ENCODE measurements around the gene CLCN6. TPM values are rescaled to one million over a fixed set of nuclear protein-coding genes. Genes with fewer than 3 reads are reported as not detected.
A peak's percentile ranks its signal among the peaks of the same experiment; 100 is the strongest.

The CLCN6 gene
- total RNA-seq, 1 donor = 21.0 TPM

DNA sequence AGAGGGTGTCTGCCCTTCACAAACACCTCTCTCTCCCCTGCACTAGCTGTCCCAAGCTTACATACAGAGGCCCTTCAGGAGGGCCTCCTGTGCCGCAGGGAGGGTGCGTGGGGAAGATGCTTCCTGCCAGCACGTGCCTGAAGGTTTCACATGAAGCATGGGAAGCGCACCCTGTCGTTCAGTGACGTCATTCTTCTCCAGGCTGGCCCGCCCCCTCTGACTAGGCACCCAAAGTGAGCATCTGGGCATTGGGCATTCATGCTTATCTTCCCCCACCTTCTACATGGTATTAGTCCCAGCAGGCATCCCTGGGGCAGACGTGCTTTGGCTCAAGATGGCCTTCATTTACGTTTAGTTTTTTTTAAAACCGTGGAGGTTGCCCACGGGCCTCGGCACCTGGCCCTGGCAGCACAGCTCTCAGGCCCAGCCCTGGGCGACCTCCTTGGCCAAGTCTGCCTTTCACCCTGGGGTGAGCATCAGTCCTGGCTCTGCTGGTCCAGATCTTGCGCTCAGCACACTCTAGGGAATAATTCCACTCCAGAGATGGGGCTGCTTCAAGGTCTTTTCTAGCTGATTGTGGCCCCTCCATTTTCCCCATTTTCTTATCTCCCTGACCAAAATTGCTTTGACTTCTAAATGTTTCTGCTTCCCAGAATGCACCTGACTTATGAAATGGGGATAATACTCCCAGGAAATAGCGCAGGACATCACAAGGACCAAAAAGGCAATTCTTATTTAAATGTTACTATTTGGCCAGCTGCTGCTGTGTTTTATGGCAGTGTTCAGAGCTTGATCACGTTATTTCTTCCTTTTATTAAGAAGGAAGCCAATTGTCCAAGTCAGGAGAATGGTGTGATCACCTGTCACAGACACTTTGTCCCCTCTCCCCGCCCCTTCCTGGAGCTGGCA is 35.5 kb downstream of the CLCN6 start:
- H3K4me3 ChIP-seq (ENCODE audit: insufficient read depth, low read length) = no peak overlapping the region
- TF ChIP-seq CTCF (IDR thresholded peaks at IDR 0.05; ENCODE audit: extremely low read depth, low read depth, low read length) = no peak
- no peaks in the 10 kb centered on the region for H3K27me3 ChIP-seq (ENCODE audit: insufficient read depth, low read length)
- H4K20me1 ChIP-seq (ENCODE audit: insufficient read depth, low read length) = peaks cover 17% of the 10 kb centered on the region
- H3K79me2 ChIP-seq (ENCODE audit: insufficient read depth, low read length) = no peaks in the 10 kb centered on the region
- no peak for DNase-seq (ENCODE audit: insufficient read length, low spot score, missing footprints)
- H2AFZ ChIP-seq (ENCODE audit: low read length) = no peak overlapping the region
- peaks cover 78% of the 10 kb centered on the region for H3K36me3 ChIP-seq (ENCODE audit: insufficient read depth, low read length)
- H3K27ac ChIP-seq (ENCODE audit: low read depth, low read length) = no peak overlapping the region
- H3K4me1 ChIP-seq (ENCODE audit: insufficient read depth, low read length) = no peaks in the 10 kb centered on the region
- H3K9me3 ChIP-seq (ENCODE audit: low read depth, low read length) = no peaks in the 10 kb centered on the region
- H3K4me2 ChIP-seq (ENCODE audit: insufficient read depth, low read length) = no peak overlapping the region

DNA sequence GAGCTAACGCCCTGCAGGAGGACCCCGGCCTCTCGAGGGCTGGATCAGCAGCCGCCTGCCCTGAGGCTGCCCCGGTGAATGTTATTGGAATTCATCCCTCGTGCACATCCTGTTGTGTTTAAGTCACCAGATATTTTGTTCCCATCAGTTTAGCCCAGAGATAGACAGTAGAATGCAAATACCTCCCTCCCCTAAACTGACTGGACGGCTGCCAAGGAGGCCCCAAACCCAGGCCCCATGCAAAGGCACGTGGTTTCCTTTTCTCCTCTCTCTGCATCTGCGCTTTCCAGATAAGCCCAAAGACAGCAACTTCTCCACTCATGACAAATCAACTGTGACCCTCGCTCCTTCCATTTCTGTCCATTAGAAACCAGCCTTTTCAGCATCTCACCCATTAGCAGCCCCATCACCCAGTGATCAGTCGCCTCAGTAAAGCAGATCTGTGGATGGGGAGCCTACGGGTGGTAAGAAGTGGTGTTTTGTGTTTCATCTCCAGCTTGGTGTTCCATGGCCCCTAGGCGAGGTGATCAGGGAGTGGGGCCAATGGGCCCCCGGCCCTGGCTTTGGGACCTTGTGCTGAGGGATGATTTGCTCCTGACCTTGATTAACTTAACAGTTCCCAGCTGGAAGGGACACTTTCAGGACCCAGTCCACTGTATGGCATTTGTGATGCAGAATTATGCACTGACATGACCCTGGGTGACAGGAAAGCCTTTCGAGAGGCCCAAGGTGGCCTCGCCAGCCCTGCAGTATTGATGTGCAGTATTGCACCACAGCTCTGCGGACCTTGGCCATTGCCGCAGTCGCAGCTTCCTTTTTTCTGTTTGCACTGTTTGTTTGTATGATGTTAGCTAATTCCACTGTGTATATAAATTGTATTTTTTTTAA is 36.4 kb downstream of the CLCN6 start:
- H4K20me1 ChIP-seq (ENCODE audit: insufficient read depth, low read length) = peaks cover 21% of the 10 kb centered on the region

GRCh38 chr1:11845641-11846335 is 39.8 kb downstream of the CLCN6 start:
- peak; percentile 85 for DNase-seq (ENCODE audit: insufficient read length, low spot score, missing footprints)
- H3K9me3 ChIP-seq (ENCODE audit: low read depth, low read length) = no peaks in the 10 kb centered on the region
- no peak overlapping the region for H3K4me3 ChIP-seq (ENCODE audit: insufficient read depth, low read length)
- H2AFZ ChIP-seq (ENCODE audit: low read length) = no peak overlapping the region
- peaks cover 40% of the 10 kb centered on the region for H3K36me3 ChIP-seq (ENCODE audit: insufficient read depth, low read length)
- H3K4me1 ChIP-seq (ENCODE audit: insufficient read depth, low read length) = no peaks in the 10 kb centered on the region
- no peaks in the 10 kb centered on the region for H3K79me2 ChIP-seq (ENCODE audit: insufficient read depth, low read length)
- TF ChIP-seq CTCF (IDR thresholded peaks at IDR 0.05; ENCODE audit: extremely low read depth, low read depth, low read length) = no peak
- no peak overlapping the region for H3K4me2 ChIP-seq (ENCODE audit: insufficient read depth, low read length)
- H3K27ac ChIP-seq (ENCODE audit: low read depth, low read length) = no peak overlapping the region
- no peaks in the 10 kb centered on the region for H3K27me3 ChIP-seq (ENCODE audit: insufficient read depth, low read length)
- peaks cover 13% of the 10 kb centered on the region for H4K20me1 ChIP-seq (ENCODE audit: insufficient read depth, low read length)

More for the DNA sequence above, 36.4 kb downstream of the CLCN6 start:
- Histone ChIP-seq H3K27me3 (ENCODE audit: insufficient read depth, low read length) (no peaks in the 10 kb centered on the region), H3K79me2 (ENCODE audit: insufficient read depth, low read length) (no peaks in the 10 kb centered on the region), H3K36me3 (ENCODE audit: insufficient read depth, low read length) (peaks cover 71% of the 10 kb centered on the region), H3K27ac (ENCODE audit: low read depth, low read length) (no peak overlapping the region), H3K4me3 (ENCODE audit: insufficient read depth, low read length) (no peak overlapping the region), H3K4me1 (ENCODE audit: insufficient read depth, low read length) (no peaks in the 10 kb centered on the region), H3K9me3 (ENCODE audit: low read depth, low read length) (no peaks in the 10 kb centered on the region), H3K4me2 (ENCODE audit: insufficient read depth, low read length) (no peak overlapping the region), H2AFZ (ENCODE audit: low read length) (no peak overlapping the region)
- peak; percentile 35 for DNase-seq (ENCODE audit: insufficient read length, low spot score, missing footprints)
- no peak for TF ChIP-seq CTCF (IDR thresholded peaks at IDR 0.05; ENCODE audit: extremely low read depth, low read depth, low read length)

All from osteoblast (primary cell).